ENCODE results near the gene SPATA31D3. TPM values are rescaled to one million over a fixed set of nuclear protein-coding genes. Genes with fewer than 3 reads are reported as not detected.

Gene SPATA31D3
- total RNA-seq, 1 experiment from 2014 or later: not detected

DNA sequence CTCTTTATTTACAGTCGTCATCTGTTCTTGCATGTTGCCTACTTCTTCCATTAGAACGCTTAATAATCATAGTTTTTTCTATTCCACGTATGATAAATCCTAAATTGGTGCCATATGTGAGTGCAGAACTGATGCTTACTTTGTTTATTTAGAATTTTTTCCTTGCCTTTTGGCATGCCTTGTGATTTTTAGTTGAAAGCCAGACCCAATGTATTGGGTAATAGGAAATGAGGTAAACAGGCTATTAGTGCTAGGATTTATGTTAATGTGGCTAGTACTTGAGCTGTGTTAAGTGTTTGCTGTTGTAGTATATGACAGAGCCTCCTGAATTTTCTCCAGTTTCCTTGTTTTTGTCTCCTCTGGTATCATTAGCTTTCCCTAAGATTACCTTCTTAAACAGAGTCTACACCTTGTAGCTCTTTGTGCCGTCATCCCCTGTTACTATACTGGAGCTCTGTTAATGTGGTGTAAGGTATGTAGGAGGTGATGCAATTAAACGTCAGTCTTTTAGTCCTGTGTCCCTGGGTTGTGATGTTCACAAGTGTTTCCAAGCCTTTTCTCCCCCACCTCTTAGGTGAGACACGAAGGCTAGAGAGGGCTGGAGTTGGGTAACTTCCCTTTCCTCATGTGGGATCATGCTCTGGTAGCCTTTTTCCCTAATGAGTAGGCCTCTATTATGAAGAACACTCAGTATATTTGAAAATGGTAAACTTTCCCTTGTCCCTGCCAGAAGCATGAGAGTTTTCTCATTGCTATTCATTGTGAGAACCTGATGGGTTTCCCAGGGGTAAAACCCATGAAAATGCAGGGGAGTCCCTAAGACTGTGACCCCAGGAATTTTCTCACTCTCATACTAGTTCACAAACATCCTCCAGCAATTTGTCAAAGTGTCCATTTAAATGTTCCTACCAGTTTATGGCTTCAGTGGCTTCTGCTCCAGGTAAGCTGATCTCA is 21.2 kb downstream of the SPATA31D3 start:
- Histone ChIP-seq H3K36me3 (ENCODE audit: insufficient read depth, low read length) (no peaks in the 10 kb centered on the region), H3K27ac (ENCODE audit: low read length) (no peak overlapping the region), H3K9me3 (ENCODE audit: low read length) (peaks cover 22% of the 10 kb centered on the region), H3K9me2 (replicated peaks; ENCODE audit: insufficient read depth, low read length) (no peaks in the 10 kb centered on the region), H3K27me3 (ENCODE audit: low read length) (no peaks in the 10 kb centered on the region), H2AFZ (ENCODE audit: low read length) (no peak overlapping the region), H3K9ac (ENCODE audit: low read length) (no peak overlapping the region), H3K4me1 (ENCODE audit: low read length) (no peaks in the 10 kb centered on the region), H3K4me2 (ENCODE audit: low read depth, low read length, poor library complexity, severe bottlenecking) (no peak overlapping the region), H3K4me3 (ENCODE audit: low read length) (no peak overlapping the region), H3K79me2 (ENCODE audit: low read length) (no peaks in the 10 kb centered on the region), H4K20me1 (ENCODE audit: insufficient read depth, low read depth, low read length) (no peaks in the 10 kb centered on the region)
- no peak for DNase-seq

DNA sequence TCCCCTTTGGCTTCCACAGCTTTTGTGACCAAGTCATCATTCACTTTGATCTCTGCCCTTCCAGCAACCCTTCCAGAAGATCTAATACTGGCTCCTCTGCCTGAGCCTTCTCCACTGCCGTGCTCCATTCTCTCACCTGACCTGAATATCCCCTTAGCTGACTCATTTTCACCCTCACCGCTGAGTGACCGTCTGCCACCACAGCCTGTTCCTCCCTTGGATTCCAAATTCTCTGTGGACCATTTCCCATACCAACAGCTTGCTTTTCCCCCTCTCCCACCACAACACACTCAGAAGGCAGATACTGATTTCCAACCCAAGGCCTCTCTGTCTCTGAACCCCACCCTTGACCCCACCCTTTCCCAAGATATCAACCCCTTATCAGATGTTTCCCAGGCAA is 24.7 kb downstream of the SPATA31D3 start:
- H3K27me3 ChIP-seq (ENCODE audit: low read length): no peaks in the 10 kb centered on the region
- no peaks in the 10 kb centered on the region for H3K79me2 ChIP-seq (ENCODE audit: low read length)
- H3K9ac ChIP-seq (ENCODE audit: low read length): no peak overlapping the region
- no peak for DNase-seq
- H3K4me3 ChIP-seq (ENCODE audit: low read length): no peak overlapping the region
- H3K9me2 ChIP-seq (replicated peaks; ENCODE audit: insufficient read depth, low read length): no peaks in the 10 kb centered on the region
- no peak overlapping the region for H3K4me2 ChIP-seq (ENCODE audit: low read depth, low read length, poor library complexity, severe bottlenecking)
- no peaks in the 10 kb centered on the region for H3K36me3 ChIP-seq (ENCODE audit: insufficient read depth, low read length)
- H3K27ac ChIP-seq (ENCODE audit: low read length): no peak overlapping the region
- peaks cover 39% of the 10 kb centered on the region for H3K9me3 ChIP-seq (ENCODE audit: low read length)
- H3K4me1 ChIP-seq (ENCODE audit: low read length): no peaks in the 10 kb centered on the region
- H4K20me1 ChIP-seq (ENCODE audit: insufficient read depth, low read depth, low read length): no peaks in the 10 kb centered on the region
- no peak overlapping the region for H2AFZ ChIP-seq (ENCODE audit: low read length)

DNA sequence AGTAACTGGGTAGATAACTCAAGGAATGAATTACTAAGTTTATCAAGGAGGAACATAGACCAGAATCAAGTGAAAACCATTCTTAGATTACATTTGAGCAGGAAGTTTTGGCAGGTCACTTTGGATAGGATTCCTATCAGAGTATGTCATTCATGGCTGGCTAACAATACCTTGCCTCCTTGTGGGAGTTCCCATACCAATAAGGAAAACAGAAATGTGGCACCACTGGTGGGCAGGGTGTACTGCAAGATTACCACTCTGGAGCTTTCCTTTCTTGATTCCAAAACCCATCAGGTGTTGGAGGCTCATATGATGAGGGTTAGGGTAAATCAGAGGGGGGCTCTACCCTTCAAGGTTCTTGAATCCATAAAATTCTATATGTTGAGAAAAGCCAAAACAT is 26.7 kb downstream of the SPATA31D3 start:
- no peaks in the 10 kb centered on the region for H3K9me2 ChIP-seq (replicated peaks; ENCODE audit: insufficient read depth, low read length)
- no peak for DNase-seq
- H3K79me2 ChIP-seq (ENCODE audit: low read length): no peaks in the 10 kb centered on the region
- H3K9ac ChIP-seq (ENCODE audit: low read length): no peak overlapping the region
- H3K4me1 ChIP-seq (ENCODE audit: low read length): no peaks in the 10 kb centered on the region
- no peaks in the 10 kb centered on the region for H3K36me3 ChIP-seq (ENCODE audit: insufficient read depth, low read length)
- H3K4me2 ChIP-seq (ENCODE audit: low read depth, low read length, poor library complexity, severe bottlenecking): no peak overlapping the region
- no peak overlapping the region for H3K27ac ChIP-seq (ENCODE audit: low read length)
- H4K20me1 ChIP-seq (ENCODE audit: insufficient read depth, low read depth, low read length): no peaks in the 10 kb centered on the region
- H3K27me3 ChIP-seq (ENCODE audit: low read length): no peaks in the 10 kb centered on the region
- H3K4me3 ChIP-seq (ENCODE audit: low read length): no peak overlapping the region
- no peak overlapping the region for H2AFZ ChIP-seq (ENCODE audit: low read length)
- peaks cover 39% of the 10 kb centered on the region for H3K9me3 ChIP-seq (ENCODE audit: low read length)

DNA sequence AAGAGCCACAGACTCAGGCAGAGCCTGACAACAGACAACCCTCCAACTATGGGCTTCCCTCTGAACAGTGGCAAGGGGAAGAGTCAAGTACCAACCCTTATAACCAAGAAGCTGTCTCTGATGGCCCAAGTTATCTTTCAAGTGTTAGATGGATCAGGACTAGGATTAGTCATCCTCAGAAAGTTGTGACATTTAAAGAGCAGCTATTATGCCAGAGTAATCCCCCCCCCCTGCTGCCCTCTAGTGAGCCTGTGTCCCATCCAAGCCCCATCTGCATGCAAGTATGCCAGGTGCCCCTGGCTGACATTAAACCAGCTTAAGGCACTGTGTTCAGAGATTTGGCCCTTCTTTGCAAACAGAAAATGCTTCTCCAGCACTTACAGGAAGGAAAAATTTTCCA is 28.4 kb downstream of the SPATA31D3 start:
- no peaks in the 10 kb centered on the region for H3K79me2 ChIP-seq (ENCODE audit: low read length)
- H3K4me3 ChIP-seq (ENCODE audit: low read length): no peak overlapping the region
- no peaks in the 10 kb centered on the region for H3K27me3 ChIP-seq (ENCODE audit: low read length)
- no peaks in the 10 kb centered on the region for H3K36me3 ChIP-seq (ENCODE audit: insufficient read depth, low read length)
- H4K20me1 ChIP-seq (ENCODE audit: insufficient read depth, low read depth, low read length): no peaks in the 10 kb centered on the region
- no peak overlapping the region for H2AFZ ChIP-seq (ENCODE audit: low read length)
- no peak overlapping the region for H3K27ac ChIP-seq (ENCODE audit: low read length)
- no peaks in the 10 kb centered on the region for H3K9me2 ChIP-seq (replicated peaks; ENCODE audit: insufficient read depth, low read length)
- H3K4me1 ChIP-seq (ENCODE audit: low read length): no peaks in the 10 kb centered on the region
- no peak overlapping the region for H3K4me2 ChIP-seq (ENCODE audit: low read depth, low read length, poor library complexity, severe bottlenecking)
- DNase-seq: no peak
- H3K9me3 ChIP-seq (ENCODE audit: low read length): peaks cover 36% of the 10 kb centered on the region
- no peak overlapping the region for H3K9ac ChIP-seq (ENCODE audit: low read length)

DNA sequence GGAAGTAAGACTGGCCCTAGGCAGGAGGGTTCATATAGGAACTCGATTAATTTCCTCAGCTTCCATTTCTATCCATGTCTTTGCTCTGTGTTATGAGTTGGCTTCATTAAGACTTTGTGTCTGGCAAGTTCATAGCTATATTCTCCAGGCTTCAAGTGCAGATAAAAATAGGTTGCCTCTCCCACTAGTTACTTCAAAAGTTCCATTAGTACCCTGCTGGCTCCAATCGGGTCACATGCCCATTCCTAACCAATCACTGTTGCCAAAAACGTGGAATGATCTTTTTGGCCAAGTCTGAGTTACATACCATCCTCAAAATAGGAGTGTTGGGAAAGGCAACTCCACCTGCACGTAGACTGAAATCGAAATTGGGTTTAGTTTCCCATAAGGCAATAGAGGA is 31.5 kb downstream of the SPATA31D3 start:
- H3K9me2 ChIP-seq (replicated peaks; ENCODE audit: insufficient read depth, low read length): no peaks in the 10 kb centered on the region
- no peaks in the 10 kb centered on the region for H4K20me1 ChIP-seq (ENCODE audit: insufficient read depth, low read depth, low read length)
- H3K9me3 ChIP-seq (ENCODE audit: low read length): peaks cover 15% of the 10 kb centered on the region
- no peaks in the 10 kb centered on the region for H3K79me2 ChIP-seq (ENCODE audit: low read length)
- no peaks in the 10 kb centered on the region for H3K27me3 ChIP-seq (ENCODE audit: low read length)
- H3K4me3 ChIP-seq (ENCODE audit: low read length): no peak overlapping the region
- no peak overlapping the region for H3K4me2 ChIP-seq (ENCODE audit: low read depth, low read length, poor library complexity, severe bottlenecking)
- H3K27ac ChIP-seq (ENCODE audit: low read length): no peak overlapping the region
- no peak overlapping the region for H2AFZ ChIP-seq (ENCODE audit: low read length)
- H3K36me3 ChIP-seq (ENCODE audit: insufficient read depth, low read length): no peaks in the 10 kb centered on the region
- DNase-seq: no peak
- H3K9ac ChIP-seq (ENCODE audit: low read length): no peak overlapping the region
- no peaks in the 10 kb centered on the region for H3K4me1 ChIP-seq (ENCODE audit: low read length)

DNA sequence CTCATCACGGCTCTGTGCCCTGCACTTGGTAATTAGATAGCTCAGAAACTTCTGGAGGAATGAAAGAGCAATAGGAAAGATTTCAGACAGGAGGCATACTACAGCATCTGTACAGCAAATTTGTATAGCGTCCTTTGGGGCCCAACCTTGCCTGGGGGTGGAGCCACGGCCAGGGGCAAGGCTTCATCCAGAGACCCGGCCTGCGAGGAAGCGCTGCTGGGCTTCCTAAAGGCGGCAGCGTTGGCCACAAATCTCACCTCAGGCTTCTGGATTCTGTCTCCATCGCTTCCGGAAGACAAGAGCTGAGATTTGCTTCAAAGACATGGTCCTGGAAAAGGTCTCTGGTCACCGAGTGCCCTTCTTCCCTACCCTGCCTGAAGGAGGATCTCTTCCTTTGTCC is 33.1 kb downstream of the SPATA31D3 start:
- no peaks in the 10 kb centered on the region for H3K36me3 ChIP-seq (ENCODE audit: insufficient read depth, low read length)
- no peak overlapping the region for H3K4me3 ChIP-seq (ENCODE audit: low read length)
- H3K27me3 ChIP-seq (ENCODE audit: low read length): no peaks in the 10 kb centered on the region
- H3K4me2 ChIP-seq (ENCODE audit: low read depth, low read length, poor library complexity, severe bottlenecking): no peak overlapping the region
- H3K9me2 ChIP-seq (replicated peaks; ENCODE audit: insufficient read depth, low read length): no peaks in the 10 kb centered on the region
- H3K27ac ChIP-seq (ENCODE audit: low read length): no peak overlapping the region
- H3K9ac ChIP-seq (ENCODE audit: low read length): no peak overlapping the region
- H4K20me1 ChIP-seq (ENCODE audit: insufficient read depth, low read depth, low read length): no peaks in the 10 kb centered on the region
- no peaks in the 10 kb centered on the region for H3K79me2 ChIP-seq (ENCODE audit: low read length)
- H3K4me1 ChIP-seq (ENCODE audit: low read length): no peaks in the 10 kb centered on the region
- peaks cover 7% of the 10 kb centered on the region for H3K9me3 ChIP-seq (ENCODE audit: low read length)
- no peak overlapping the region for H2AFZ ChIP-seq (ENCODE audit: low read length)
- DNase-seq: no peak

DNA sequence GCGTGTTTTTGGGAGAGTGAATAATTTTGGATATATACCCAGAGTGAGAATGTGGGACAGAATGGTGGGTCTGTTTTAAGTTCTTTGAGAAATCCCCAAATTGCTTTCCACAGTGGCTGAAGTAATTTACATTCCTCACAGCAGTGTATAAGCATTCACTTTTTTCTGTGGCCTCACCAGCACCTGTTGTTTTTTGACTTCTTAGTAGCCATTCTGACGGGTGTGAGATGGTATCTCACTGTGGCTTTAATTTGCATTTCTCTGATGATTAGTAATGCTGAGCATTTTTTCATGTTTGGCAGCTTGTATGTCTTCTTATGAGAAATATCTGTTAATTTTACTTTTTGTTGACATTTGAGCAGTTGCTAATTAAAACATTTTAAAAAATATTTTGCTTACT is 35.9 kb downstream of the SPATA31D3 start:
- Histone ChIP-seq H2AFZ (ENCODE audit: low read length) (no peak overlapping the region), H3K4me2 (ENCODE audit: low read depth, low read length, poor library complexity, severe bottlenecking) (no peak overlapping the region), H3K9ac (ENCODE audit: low read length) (no peak overlapping the region), H3K27me3 (ENCODE audit: low read length) (no peaks in the 10 kb centered on the region), H4K20me1 (ENCODE audit: insufficient read depth, low read depth, low read length) (no peaks in the 10 kb centered on the region), H3K79me2 (ENCODE audit: low read length) (no peaks in the 10 kb centered on the region), H3K36me3 (ENCODE audit: insufficient read depth, low read length) (no peaks in the 10 kb centered on the region), H3K27ac (ENCODE audit: low read length) (no peak overlapping the region), H3K4me1 (ENCODE audit: low read length) (no peaks in the 10 kb centered on the region), H3K4me3 (ENCODE audit: low read length) (no peak overlapping the region), H3K9me3 (ENCODE audit: low read length) (no peaks in the 10 kb centered on the region), H3K9me2 (replicated peaks; ENCODE audit: insufficient read depth, low read length) (no peaks in the 10 kb centered on the region; the same call in 1 of the 2 replicates)
- no peak for DNase-seq

DNA sequence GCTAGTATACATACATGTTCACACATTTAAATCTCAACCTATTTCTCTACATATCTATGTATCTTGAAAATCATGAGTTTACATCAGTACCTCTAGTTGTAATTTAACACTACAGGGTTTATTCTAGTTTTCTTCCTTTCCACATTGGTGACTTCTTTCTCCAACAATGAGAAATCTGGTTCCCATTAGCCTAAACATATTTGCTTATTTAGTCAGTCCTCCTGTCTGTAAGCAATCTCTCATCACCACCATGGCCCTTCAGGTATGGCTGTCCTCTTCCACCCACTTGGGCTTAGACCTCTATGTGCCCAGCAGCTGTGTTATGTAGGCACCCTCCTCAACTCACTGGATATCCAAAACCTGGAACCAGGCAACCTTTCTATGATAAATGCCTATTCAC is 37.3 kb downstream of the SPATA31D3 start:
- H2AFZ ChIP-seq (ENCODE audit: low read length): no peak overlapping the region
- H3K9ac ChIP-seq (ENCODE audit: low read length): no peak overlapping the region

More for the DNA sequence above, 37.3 kb downstream of the SPATA31D3 start:
- no peaks in the 10 kb centered on the region for H3K36me3 ChIP-seq (ENCODE audit: insufficient read depth, low read length)
- no peak overlapping the region for H3K4me3 ChIP-seq (ENCODE audit: low read length)
- H3K27ac ChIP-seq (ENCODE audit: low read length): no peak overlapping the region
- no peaks in the 10 kb centered on the region for H4K20me1 ChIP-seq (ENCODE audit: insufficient read depth, low read depth, low read length)
- DNase-seq: no peak
- H3K79me2 ChIP-seq (ENCODE audit: low read length): no peaks in the 10 kb centered on the region
- no peaks in the 10 kb centered on the region for H3K27me3 ChIP-seq (ENCODE audit: low read length)
- no peaks in the 10 kb centered on the region for H3K9me3 ChIP-seq (ENCODE audit: low read length)
- H3K4me2 ChIP-seq (ENCODE audit: low read depth, low read length, poor library complexity, severe bottlenecking): no peak overlapping the region
- no peaks in the 10 kb centered on the region; the same call in 1 of the 2 replicates for H3K9me2 ChIP-seq (replicated peaks; ENCODE audit: insufficient read depth, low read length)
- H3K4me1 ChIP-seq (ENCODE audit: low read length): no peaks in the 10 kb centered on the region
